Sigmoid colon (tissue), 4 donors: ENCODE data around the gene FXR2.

Experiments used
- CTCF ChIP-seq, 4 experiments: fragments of 450-650 bp in 3 of 4; fragments of 200-600 bp in 1 of 4; IDR thresholded peaks; one replicate each; pipeline ENCODE4 v1.5.1; 2016 to 2019; ENCODE audit warnings: antibody characterized with exemption in 4 of 4, mild to moderate bottlenecking in 3 of 4, moderate library complexity in 2 of 4
- EP300 ChIP-seq, 4 donors: sonication (generic); formaldehyde crosslinking; IDR thresholded peaks; one replicate each; pipeline ENCODE4 v1.6.1; 2017; ENCODE audit warnings: antibody characterized with exemption in 4 of 4
- POLR2A ChIP-seq, 2 donors: fragments of 450-650 bp; IDR thresholded peaks; one replicate each; pipeline ENCODE4 v1.6.1; 2016; ENCODE audit warnings: antibody characterized with exemption in 2 of 2, mild to moderate bottlenecking in 2 of 2, moderate library complexity in 2 of 2

DNA sequence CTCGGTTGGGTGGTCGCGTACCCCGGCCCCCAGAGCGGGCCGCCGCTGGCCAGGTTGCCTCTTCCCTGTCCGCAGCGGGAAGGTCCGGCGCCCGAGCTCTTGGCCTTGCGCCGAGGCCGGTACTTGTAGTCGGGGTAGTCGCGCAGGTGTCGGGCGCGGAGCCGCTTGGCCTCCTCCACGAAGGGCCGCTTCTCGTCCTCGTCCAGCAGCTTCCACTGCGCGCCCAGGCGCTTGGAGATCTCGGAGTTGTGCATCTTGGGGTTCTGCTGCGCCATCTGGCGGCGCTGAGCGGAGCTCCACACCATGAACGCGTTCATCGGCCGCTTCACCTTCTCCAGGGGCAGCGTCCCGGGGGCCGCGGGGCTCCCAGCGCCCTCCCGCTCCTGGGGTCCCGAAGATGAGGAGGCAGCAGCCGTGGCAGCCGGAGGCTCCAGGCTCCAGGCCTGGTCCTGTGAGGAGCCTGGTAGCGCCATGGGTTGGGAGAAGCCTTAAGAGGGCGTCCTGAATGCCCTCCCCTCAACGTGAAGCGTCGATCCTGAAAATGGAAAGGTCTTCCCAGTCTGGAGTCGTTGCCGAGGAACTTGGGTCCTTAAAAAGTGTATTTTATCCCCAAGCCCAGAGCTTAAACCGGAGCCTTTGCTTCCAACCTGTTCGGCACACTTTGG, 25.4 kb downstream of the FXR2 start:
- TF ChIP-seq CTCF (IDR thresholded peaks at IDR 0.05) (peak; percentile 72 to 89 (median 88)), POLR2A (IDR thresholded peaks at IDR 0.05) (peak in 1 of 2 donors; percentile 13), EP300 (IDR thresholded peaks at IDR 0.05) (no peak)
